GM18498 (cell line): Measurements from ENCODE around the gene HOXA5.

Source experiments
- ATAC-seq: cut with Tn5 transposase; IDR thresholded peaks from one replicate; pipeline ENCODE4 v1.9.1; 2021; ENCODE audit warnings: mild to moderate bottlenecking, moderate library complexity; ENCODE audit not compliant: unreplicated experiment

HOXA5 gene

DNA sequence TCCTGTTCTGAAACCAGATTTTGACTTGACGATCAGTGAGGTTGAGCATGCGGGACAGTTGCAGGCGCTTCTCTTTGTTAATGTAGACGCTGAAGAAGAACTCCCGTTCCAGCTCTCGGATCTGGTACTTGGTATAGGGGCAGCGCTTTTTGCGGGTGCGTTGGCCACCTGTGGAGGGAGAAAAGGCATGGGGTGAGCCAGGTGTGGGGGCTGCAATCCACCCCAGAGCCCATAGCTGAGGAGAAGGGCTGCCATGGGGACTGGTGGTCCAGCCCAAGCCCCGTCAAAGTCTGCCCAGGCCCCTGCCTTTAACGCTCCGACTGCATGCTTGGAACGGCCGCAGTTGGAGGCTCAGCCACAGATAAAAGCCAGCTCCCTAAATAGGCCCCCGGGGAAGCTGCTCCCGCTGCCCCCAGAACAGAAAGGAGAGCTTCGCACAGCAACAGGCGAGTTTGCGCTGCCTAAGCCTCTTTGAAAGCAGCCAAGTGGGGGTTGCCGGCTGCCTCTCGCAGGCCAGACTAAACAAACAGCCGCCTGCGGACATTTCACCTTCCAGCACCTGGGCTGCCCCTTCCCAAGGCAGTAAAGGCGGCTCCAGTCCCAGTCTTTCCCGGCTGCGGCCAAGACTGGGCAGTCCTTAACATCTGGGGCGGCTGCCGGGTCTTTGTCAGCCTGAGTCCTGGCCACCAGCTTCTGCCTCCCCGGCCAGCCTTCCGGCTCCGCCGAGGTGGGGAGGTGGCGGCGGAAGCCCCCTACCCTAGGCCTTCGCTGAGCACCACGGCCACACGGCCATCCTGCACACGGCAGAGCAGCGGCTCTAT, 39.6 kb upstream of the HOXA5 start:
- ATAC-seq, result no peak

DNA sequence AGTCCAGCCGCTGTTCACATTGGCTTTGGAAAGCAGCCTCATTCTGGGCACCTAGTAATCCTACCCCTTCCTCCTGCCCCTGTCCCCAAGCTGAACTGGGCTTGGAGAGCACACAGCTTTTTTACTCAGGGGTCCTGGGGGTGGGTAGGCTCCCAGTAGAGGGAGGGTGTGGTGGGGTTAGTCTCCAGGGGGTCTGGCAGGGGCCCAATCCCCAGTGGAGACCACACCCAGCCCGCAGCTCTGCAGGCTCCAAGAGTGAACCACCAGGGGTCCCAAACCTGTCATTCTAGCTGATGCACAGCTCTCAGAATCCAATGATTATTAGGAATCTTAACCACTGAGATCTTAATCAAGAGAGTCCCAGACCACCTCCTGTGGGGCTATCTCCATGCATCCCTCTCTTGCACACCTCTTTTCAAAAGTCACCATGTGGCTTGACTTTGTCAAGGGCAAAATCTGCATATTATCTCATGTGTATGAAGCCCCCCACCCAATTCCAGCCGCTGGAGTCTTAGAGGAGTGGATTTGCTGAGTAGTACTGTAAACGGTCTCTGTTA, 38.9 kb upstream of the HOXA5 start:
- ATAC-seq, result no peak

DNA sequence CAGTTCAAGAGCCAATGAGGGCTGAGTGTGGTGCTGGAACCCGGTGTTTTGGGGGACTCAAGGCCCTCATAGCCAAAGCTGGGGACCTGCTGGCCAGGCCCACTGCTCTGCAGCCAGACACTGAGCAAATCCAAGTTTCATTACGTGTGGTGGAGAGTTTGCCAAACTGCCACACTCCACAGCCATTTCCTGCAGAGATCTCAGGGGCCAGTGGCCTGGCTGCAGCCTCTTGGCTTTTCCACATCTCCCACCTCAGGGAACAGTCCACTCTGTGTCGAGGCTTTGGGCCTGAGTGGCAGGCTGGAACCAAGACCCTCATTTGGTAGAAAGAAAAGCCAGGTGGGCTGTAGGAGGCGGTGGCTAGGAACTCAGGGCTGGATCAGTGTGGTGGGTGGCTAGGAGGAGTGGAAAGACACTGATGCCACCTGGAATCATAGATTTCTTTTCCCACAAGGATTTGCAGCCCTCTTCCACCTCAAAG, 38.4 kb upstream of the HOXA5 start:
- no peak for ATAC-seq

DNA sequence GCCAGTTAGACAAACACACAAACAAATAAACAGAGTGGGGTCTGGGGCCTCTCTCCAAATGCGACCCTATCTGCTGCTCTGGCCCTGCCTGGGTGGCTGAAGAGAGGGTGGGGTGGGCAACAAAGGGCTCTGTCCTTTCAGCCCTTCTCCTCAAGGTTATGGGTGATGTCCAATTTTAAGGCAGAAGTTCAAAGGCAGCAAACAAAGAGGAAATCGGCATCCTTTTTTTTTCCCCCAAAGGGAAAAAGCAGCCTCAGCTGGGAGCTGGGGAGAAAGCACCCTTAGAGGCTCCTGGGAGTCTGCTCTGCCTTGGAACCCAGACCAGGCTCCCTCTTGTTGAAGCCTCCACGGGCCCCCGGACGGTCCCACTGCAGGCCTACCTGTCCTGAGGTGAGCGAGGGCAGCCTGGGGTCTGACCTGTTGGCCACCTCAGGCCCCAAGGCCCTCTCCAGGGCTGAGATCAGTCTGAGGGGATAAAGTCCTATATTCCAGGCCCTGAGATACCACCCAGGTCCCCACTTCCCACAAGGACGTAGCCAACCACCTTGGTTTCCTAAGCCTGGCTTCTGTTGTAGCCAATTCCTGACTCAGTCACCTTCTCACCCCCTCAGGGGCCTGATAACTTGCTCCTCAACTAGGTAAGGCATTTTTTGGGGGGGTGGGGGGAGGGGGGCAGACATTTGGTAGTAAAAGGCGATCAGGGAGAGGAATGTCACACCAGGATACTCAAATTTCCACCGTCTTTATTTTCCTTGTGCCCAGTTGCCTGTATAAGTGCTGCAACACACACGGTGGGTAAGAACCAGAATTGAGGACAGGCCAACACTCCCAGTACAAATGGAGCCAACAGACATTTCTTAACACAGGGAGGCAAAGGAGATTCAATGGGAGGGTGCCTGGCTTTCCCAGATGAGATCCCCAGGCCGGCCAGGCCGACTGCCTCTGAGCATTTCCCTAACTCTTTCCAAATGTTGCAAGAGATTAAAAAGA, 37.2 kb upstream of the HOXA5 start:
- no peak for ATAC-seq

DNA sequence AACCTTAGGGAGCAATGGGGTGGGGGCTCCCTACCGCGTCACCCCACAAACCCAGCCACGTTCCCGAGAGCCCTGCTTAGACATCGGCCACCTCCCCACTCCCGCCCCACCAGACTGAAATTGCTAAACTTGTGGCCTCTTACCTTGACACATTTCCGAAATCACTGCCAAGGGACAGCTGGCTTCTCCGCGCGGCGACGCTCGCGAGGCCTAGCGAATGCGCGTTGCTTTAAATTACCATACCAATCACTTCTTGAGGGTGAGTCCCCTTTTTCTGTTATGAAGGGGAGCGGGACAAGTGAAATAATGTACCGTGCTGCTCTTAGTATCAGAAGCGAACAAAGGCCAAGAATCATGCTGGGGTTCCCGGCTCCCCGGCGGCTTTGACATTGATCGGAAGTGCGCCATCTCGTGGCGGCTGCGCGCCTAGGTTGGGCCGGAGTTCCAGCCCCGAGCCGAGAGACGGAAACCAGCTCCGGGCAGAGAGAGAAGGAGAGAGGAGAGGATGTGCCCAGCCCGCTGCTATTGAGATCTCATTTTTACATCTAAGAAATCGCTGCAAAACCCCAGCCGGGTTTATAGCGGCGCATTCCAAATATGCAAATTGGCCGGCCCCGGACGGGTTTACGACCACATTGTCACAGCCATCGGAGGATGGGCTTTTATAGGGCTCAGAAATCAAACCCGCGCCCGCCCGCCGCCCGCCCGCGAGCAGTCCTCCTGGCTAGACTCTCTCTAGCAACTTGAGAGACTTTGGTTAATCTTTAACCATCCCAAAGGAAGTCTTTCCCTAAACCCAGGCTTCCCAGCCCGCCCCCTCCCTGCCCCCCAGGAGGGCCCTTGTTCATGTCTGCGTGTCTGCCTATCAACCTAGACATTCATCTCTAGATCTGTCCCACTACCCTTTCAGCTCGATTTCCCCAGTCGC, 36.3 kb upstream of the HOXA5 start:
- no peak for ATAC-seq

DNA sequence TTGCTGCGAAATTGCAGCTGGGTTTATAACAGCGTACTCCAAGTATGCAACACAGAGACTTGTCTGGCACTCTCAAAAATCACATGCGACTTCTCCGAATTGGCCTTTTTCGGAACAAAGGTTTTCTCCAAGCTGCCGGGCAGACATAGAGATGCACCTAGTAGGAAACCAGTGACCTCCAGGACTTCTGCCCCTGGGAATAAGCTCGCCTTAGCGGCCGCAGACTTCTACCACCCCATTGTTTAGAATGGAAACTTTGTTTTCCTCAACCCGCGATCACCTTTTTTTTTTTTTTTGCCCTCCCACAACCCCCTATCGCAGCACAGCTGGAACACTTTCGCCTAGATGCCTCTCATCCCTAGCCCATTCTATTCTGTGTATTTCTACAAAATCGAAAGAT, 35.5 kb upstream of the HOXA5 start:
- no peak for ATAC-seq

DNA sequence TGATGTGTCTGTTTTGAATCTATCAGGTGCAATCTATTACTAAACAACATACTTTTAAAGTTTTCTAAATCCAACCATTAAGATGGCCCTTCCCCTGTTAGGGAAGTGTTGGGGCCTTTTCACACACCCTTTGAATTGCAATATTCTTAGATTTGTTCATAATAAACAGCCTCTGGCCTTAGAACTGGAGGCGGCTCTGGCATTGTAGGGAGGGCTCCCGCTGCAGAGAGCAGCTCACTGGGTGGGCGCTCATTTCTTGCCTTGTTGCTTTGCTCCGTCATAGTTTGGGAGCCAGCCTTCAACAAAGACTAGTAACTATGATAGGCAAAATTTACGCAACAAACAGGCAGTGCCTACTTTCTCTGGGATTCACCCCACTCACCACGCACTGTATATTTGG, 34.9 kb upstream of the HOXA5 start:
- ATAC-seq, result no peak

DNA sequence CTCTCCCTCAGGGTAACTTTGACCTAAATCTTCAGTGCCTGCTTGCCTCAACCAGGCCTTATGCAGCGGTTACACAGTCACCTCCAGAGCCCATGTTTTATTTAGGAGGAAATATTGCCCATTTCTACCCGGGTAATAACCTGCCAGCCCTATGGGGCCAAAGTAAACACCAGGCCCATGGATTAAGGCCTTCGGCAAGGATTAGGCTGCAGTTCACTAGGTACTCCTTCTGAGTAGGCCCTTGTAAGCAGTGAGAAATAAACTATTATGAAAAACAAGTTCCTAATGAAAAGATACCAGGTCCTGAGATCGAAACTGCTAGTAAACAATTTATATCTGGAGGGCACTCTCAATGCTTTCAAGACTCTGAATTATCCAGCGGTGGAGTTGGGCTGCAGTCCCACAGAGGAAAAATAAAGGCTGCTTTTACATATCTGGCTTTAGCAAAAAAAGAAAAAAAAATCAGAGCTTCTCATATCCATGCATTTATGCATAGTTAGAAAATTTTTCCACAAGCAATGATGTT, 34.4 kb upstream of the HOXA5 start:
- no peak for ATAC-seq

DNA sequence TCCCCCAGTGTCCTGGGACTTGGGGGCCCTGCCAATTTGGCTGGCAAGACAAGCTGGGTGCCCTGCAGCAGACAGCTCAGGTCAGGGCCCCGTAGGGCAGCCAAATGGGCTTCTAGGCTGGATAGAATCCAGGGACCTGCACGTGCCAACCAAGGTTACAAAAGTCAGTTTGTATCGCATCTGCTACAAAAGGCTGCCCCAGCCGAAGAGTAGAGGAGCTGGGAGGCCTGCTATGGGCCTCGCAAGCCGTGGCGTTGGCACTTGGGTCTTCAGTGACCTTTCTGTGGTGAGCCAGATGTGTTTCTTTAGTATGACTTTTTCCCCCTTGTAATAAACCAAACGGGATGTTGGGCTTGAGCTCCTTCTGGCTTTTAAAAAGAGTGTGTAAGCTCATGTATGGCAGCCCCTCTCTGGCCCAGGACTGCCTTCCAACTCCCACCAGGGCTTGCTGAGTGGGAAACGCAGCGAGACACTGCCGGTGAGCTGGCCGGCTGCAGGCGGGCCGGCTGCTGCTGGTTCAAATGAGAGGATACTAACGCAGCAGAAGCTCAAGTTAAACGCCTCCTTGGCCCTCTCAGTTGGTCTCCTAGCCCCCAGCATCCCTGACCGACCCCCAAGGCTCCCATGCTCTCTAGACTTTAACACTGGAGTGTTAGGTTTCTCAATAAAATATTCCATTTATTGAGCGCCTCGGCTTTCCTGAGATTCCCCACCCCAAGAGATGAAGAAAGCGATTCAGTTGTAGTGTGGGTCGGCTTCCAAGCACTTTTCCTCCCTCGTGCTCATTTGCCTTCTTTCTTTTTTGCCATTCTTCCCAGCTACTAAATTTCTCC, 33.7 kb upstream of the HOXA5 start:
- no peak for ATAC-seq

DNA sequence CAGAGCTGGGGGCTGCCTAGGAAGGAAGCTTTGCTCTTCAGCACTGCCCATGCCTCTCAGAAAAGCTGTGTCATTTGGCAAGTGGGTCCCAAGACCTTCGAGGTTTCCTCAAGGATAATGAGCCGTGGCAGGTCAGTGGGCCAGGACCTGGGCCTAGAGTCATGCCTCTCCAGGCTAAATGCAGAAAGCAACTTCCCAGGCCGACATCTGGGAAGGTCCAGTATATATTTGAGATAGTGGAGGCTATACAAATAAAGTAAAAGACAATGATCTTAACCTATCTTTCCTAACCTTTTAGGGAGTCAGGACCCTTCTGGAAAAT, 33.0 kb upstream of the HOXA5 start:
- ATAC-seq, result no peak

DNA sequence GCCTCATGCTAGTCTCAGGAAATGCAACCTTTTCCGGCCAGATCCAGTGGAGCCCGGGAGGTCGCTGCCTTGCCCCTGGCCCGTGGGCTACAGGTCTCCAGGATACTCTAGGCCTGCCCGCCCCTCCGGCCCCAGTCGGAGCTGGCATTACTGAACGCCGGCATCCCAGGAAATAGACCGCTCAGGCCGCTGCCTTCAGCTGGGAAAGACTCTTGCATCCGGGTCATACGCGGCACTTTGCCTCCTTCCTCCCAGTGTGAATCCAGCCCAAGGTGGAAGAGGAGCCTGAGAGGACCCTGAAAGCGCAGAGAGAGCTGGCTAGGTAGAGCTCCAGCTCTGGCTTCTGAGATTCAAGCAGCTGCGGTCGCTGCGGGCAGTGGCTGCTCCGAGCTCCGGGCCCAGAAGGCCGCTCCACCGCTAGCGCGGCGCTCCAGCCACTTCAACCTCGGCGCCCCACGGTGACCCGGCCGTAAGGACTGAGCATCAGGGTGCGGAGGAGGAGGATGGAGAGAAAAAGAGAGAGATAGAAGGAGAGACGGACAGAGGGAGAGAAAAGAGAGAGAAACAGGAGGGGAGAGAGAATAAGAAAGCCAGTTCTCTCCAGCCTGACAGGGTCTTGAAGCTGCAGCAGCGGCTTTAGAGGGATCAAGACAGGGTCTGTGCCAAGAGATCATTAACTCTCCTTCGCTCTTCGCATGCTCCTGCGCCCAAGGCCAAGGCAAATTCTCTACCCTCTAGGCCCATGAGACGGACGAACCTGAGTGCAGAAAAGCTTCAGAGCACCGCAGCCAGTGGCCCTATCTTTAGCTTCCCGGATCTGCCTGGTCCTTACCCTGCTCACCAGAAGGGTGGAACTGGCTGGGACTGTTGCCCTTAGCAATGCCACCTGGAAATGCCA, 32.4 kb upstream of the HOXA5 start:
- no peak for ATAC-seq

DNA sequence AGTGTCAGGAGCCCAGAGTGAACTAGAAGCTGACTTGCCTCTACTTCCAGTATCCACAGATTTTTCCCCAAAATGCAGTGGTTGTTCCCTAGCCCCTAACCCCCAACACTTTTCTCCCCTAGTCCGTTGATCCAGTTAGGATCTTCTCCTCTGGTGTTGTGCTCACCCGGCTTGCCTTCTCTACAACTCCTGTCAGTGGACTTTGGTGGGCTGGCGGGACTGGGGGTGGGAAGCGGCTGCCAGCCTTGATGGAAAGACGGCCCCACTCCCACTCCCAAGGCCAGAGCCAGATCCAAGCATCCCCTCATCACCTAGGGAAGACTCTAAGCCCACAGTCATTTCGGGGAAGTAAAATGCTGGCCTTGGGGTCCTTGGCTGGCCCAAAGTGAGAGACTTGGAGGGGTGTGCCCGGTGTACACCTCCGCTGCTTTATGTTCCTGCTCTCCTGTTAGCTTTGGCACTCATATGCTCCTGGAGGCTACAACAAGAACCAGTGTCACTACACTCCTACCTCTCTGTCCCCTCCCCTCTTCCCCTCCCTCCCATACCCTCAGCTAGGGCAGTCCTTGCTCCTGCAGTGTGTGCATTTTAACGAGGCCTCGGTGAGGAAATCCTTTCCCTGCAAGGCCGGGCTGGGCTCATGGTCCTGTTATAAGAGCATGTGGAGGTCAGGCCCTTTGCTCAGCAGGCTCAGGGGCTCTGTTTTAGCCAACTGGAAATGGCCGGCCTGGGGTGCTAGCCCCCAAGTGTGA, 31.6 kb upstream of the HOXA5 start:
- no peak for ATAC-seq

DNA sequence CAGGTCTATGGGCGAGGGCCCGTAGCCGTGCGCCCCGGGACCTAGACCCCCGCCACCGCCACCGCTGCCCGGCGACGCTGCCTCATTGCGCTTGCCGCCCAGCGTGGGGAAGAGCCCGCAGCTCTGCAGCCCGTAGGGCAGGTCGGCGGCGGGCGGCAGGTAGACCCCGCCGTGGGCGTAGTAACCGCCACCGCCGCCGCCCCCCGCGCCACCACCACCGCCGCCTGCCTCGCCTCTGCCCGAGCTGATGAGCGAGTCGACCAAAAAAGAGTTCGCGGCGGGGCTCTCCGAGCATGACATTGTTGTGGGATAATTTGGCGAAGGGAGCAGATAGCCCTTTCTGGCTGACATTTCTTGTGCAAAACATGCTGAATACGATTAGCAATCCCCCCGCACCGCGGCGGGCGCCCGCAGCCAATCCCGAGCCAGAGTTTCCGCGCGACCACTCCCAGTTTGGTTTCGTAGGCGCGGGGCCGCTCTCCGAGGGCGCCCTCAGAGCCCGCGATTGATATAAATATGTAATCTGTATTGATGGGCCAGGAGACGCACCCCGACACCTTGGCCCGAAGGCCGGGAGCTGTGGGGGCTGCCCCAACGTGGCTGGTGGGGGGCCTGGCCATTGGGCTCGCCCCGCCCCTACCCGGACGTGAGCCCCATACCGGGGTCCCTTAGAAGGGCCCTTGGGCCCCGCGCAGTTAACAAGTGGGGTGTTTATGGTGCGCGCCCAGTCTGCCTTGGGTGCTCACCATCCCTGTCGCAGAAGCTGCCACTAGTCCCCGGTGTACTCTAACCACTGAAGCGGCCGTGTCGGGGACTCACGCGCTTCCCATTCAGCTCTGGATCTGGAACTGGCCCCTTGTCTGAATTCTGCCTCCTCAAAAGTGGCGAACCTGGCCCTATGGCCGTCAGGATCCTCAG, 30.7 kb upstream of the HOXA5 start, which contains the start of gene HOXA10:
Gene HOXA10, minus strand, starts transcription at position 365 of the 918 bp plus-strand sequence. Its CDS starts 14 bp downstream, at position 351.
- ATAC-seq, result no peak

DNA sequence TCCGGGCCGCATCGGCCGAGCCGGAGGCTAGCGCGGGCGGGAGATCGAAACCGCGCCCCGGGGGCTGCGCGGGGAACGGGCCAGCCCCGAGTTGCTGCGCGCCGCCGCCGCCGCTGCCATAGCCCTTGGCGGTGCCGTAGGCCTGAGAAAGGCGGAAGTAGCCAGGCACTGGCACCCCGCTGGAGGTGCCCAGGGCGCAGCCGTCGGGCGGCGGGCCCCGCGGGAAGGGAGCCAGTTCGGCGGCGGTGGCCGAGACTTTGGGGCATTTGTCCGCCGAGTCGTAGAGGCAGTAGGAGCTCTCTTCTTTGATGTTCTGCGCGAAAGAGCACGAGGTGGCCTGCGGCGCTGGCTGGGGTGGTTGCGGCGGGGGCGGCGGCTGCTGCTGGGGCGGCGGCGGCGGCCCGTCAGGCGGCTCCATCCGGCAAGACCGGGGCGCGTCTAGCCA, 30.1 kb upstream of the HOXA5 start:
- ATAC-seq, result no peak

DNA sequence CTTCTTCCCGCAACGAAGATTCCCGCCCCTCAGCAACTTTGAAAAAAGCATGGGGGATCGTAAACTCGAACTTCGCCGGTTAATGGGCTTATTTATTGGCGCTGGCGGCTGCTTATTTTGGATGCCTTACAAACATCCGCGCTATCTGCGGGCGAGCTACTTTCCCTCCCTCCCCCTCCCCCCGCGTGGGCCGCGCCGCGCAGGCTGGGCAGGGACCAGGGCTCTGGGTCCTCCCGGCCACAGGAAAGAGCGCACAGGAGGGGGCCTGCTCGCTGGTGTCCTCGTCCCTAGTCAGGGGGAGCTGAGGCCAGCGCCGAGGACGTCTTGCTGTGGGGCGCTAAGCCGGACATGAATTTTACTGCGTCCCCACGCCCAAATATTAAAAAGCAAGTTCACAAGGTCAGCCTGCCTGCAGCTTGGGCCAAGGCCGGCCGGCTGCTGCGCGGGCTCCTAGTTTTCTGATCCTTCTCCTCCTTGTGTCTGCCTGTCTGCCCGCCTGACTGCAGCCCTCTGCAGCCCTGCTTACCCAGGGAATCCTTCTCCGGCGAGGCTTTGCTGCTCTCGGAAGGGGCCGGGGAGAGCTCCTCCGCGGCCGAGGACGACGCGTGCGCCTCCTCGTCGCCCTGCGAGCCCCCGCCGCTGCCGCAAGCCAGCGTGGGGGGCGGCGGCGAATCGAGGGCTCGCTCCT, 29.5 kb upstream of the HOXA5 start:
- no peak for ATAC-seq

DNA sequence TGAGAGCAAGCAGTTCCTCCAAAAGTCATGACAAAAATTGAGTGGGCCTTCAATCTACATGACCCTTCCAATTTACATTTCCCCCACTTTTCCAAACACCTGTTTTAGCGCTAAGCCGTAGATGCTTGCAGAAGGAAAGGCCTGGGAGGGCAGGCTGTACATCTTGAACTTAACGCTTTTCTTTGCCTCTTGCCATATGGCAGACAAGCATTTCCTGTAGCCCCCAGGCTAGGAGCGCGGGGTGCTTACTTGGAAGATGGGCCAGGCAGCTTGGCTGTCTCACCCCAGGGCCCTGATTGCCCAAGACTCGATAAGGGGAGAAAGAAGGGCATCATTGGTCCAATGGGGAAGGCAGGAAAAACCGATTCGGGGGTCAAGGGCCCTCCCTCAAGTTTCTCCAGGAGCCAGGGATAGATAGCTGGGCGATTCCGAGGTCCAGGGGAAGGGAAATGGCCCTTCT, 28.9 kb upstream of the HOXA5 start:
- ATAC-seq, result no peak
